Fibroblast of lung (primary cell): ENCODE measurements around the gene DARS2. TPM values are rescaled to one million over a fixed set of nuclear protein-coding genes. Genes with fewer than 3 reads are reported as not detected.

Experiments used
- DNase-seq, 2 donors: peaks; one replicate each; pipeline versions ENCODE4 v3.0.0 to v3.0.0-alpha.2; 2010; ENCODE audit warnings: low read depth in 2 of 2
- H2AFZ ChIP-seq: 2 replicates; pipeline ENCODE4 v1.5.1; 2012; ENCODE audit warnings: low read length, control low read depth, inconsistent platforms
- H3K27ac ChIP-seq: 2 replicates; pipeline ENCODE4 v1.5.1; 2011; ENCODE audit warnings: low read length, control low read depth; ENCODE audit not compliant: insufficient read depth
- H3K27me3 ChIP-seq: 2 replicates; pipeline ENCODE4 v1.5.1; 2011; ENCODE audit warnings: mild to moderate bottlenecking, low read length; ENCODE audit not compliant: control insufficient read depth, insufficient read depth
- H3K36me3 ChIP-seq: 2 replicates; pipeline ENCODE4 v1.5.1; 2011; ENCODE audit warnings: low read length; ENCODE audit not compliant: control insufficient read depth, insufficient read depth
- H3K4me1 ChIP-seq: 2 replicates; pipeline ENCODE4 v1.5.1; 2011; ENCODE audit warnings: low read length; ENCODE audit not compliant: control insufficient read depth, insufficient read depth; ENCODE audit errors: extremely low read depth
- H3K4me2 ChIP-seq: 2 replicates; pipeline ENCODE4 v1.5.1; 2011; ENCODE audit warnings: low read length, control low read depth; ENCODE audit not compliant: insufficient read depth; ENCODE audit errors: extremely low read depth
- H3K4me3 ChIP-seq, 4 experiments: fragments of 200-600 bp in 1 of 4; sonication (generic) in 1 of 4; replicated peaks in 1 of 4; 2 replicates each; pipeline ENCODE4 v1.5.1; 2011 to 2016; ENCODE audit warnings: low read length in 4 of 4, low read depth in 3 of 4, mild to moderate bottlenecking in 3 of 4, control low read depth in 2 of 4, inconsistent platforms in 1 of 4, mixed read lengths in 1 of 4; ENCODE audit not compliant: insufficient read depth in 1 of 4; ENCODE audit errors: control extremely low read depth in 1 of 4
- H3K79me2 ChIP-seq: 2 replicates; pipeline ENCODE4 v1.5.1; 2012; ENCODE audit warnings: mild to moderate bottlenecking, low read length, inconsistent platforms; ENCODE audit not compliant: control insufficient read depth, insufficient read depth
- H3K9ac ChIP-seq: 2 replicates; pipeline ENCODE4 v1.5.1; 2011; ENCODE audit warnings: mild to moderate bottlenecking, low read length, control low read depth; ENCODE audit not compliant: insufficient read depth
- H3K9me3 ChIP-seq: 2 replicates; pipeline ENCODE4 v1.5.1; 2012; ENCODE audit warnings: low read depth, low read length; ENCODE audit not compliant: control insufficient read depth, insufficient read depth
- H4K20me1 ChIP-seq: 2 replicates; pipeline ENCODE4 v1.5.1; 2011; ENCODE audit warnings: low read length; ENCODE audit not compliant: control insufficient read depth, insufficient read depth; ENCODE audit errors: extremely low read depth
- EZH2 ChIP-seq: IDR thresholded peaks from 2 replicates; pipeline ENCODE4 v1.5.1; 2012; ENCODE audit warnings: low read length, control low read depth, mild to moderate bottlenecking; ENCODE audit errors: missing control alignments
- polyA plus RNA-seq, 2 donors: library from polyadenylated mRNA; depleted of rRNA in 1 of 2; stranded (reverse) in 1 of 2; unstranded in 1 of 2; fragments of >200 nt; gene quantifications; 2 replicates each; pipeline ENCODE4 v1.2.1, GENCODE V29; 2011 to 2012; ENCODE audit warnings: missing spikeins in 1 of 2
- total RNA-seq: library from RNA; depleted of rRNA; stranded (reverse); fragments of >200 nt; gene quantifications from 2 replicates; pipeline ENCODE4 v1.2.1, GENCODE V29; 2014
- TF ChIP-seq, protein P1 (sequence below), 2 donors: IDR thresholded peaks in 1 of 2; conservative IDR thresholded peaks in 1 of 2; 1 replicate in 1 of 2; 2 replicates in 1 of 2; pipeline ENCODE4 v1.5.1; 2011 to 2012; ENCODE audit warnings: low read length in 2 of 2, control low read depth in 1 of 2, inconsistent platforms in 1 of 2, low read depth in 1 of 2, mild to moderate bottlenecking in 1 of 2

The DARS2 gene
- total and polyA plus RNA-seq, 2 donors (not counting 1 experiment from before 2014, with no cell fraction given): 17.8 to 19.5 TPM

DNA sequence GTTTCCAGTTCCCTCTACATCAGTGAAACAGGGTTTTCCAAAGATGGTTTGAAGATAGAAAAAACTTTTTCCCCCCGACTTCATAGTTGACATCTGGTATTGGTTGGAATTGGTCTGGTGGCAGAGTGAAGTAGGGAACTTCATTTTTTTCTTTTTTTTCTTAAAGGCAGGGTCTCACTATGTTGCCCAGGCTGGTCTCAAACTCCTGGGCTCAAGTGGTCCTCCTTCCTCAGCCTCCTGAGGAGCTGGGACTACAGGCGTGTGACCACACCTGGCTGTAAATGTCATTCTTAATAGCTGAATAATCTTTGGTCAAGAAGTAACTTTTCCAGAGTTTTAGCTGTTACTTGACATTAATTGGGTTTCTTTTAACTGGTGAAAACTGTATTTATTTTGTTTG lies 65.4 kb downstream of the DARS2 start:
- DNase-seq: no peak
- Histone ChIP-seq H3K9ac (no peak overlapping the region), H2AFZ (no peak overlapping the region), H3K27me3 (no peaks in the 10 kb centered on the region), H3K36me3 (peaks cover 3% of the 10 kb centered on the region), H4K20me1 (no peaks in the 10 kb centered on the region), H3K4me2 (no peak overlapping the region), H3K9me3 (no peaks in the 10 kb centered on the region), H3K4me3 (no peak overlapping the region), H3K79me2 (no peaks in the 10 kb centered on the region), H3K27ac (no peak overlapping the region), H3K4me1 (no peaks in the 10 kb centered on the region)
- TF ChIP-seq EZH2: no peak
- TF ChIP-seq, protein P1, sequence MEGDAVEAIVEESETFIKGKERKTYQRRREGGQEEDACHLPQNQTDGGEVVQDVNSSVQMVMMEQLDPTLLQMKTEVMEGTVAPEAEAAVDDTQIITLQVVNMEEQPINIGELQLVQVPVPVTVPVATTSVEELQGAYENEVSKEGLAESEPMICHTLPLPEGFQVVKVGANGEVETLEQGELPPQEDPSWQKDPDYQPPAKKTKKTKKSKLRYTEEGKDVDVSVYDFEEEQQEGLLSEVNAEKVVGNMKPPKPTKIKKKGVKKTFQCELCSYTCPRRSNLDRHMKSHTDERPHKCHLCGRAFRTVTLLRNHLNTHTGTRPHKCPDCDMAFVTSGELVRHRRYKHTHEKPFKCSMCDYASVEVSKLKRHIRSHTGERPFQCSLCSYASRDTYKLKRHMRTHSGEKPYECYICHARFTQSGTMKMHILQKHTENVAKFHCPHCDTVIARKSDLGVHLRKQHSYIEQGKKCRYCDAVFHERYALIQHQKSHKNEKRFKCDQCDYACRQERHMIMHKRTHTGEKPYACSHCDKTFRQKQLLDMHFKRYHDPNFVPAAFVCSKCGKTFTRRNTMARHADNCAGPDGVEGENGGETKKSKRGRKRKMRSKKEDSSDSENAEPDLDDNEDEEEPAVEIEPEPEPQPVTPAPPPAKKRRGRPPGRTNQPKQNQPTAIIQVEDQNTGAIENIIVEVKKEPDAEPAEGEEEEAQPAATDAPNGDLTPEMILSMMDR (conservative IDR thresholded peaks at IDR 0.05 in 1 of 2, IDR thresholded peaks at IDR 0.05 in 1 of 2; ENCODE audit: low read depth in 1 of 2, low read length in 2 of 2): no peak

DNA sequence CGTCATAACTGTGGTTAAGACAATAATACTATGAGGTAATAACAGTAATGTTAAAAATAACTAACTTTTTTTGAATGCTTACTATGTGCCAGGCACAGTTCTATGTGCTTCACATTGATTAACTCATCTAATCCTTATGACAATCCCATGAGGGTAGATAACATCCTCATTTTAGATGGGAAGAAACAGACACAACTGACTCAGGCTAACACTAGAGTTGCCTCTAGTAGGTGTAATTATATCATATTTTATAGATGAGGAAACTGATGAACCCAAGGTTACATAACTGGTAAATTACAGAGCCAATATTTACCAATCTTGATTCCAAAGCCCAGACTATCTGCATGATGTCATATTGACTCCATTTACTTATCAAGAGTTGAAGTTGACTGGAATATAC lies 69.1 kb downstream of the DARS2 start:
- Histone ChIP-seq H3K27me3 (no peaks in the 10 kb centered on the region), H4K20me1 (no peaks in the 10 kb centered on the region), H3K27ac (no peak overlapping the region), H3K4me2 (no peak overlapping the region), H3K4me3 (no peak overlapping the region), H3K36me3 (no peaks in the 10 kb centered on the region), H2AFZ (no peak overlapping the region), H3K9me3 (no peaks in the 10 kb centered on the region), H3K4me1 (no peaks in the 10 kb centered on the region), H3K79me2 (no peaks in the 10 kb centered on the region), H3K9ac (no peak overlapping the region)
- DNase-seq: no peak
- TF ChIP-seq, protein P1 (conservative IDR thresholded peaks at IDR 0.05 in 1 of 2, IDR thresholded peaks at IDR 0.05 in 1 of 2; ENCODE audit: low read depth in 1 of 2, low read length in 2 of 2): no peak
- TF ChIP-seq EZH2: no peak

DNA sequence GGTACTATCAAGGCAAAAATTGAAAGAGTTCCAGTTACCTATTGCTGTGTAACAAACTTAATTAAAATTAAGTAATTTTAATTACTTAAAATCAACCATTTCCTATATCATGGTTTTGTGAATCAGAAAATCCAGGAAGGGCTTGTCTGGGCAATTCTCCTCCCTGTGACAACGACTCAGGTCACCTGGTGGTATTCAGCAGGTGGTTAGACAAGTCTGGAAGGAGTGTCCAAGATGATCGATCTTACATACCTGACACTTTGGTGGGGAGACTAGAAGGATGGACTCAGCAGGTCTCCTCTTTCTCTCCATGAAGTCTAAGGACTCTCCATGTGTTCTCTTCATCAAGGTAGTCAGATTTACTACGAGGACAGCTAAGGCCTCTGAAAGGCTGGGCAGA lies 69.7 kb downstream of the DARS2 start:
- DNase-seq: no peak
- no peaks in the 10 kb centered on the region for H3K4me1 ChIP-seq
- no peak overlapping the region for H3K4me3 ChIP-seq
- no peak overlapping the region for H3K4me2 ChIP-seq
- no peaks in the 10 kb centered on the region for H3K27me3 ChIP-seq
- H3K9me3 ChIP-seq: no peaks in the 10 kb centered on the region
- H3K79me2 ChIP-seq: no peaks in the 10 kb centered on the region
- H3K36me3 ChIP-seq: no peaks in the 10 kb centered on the region
- H2AFZ ChIP-seq: no peak overlapping the region
- no peak overlapping the region for H3K9ac ChIP-seq
- H3K27ac ChIP-seq: no peak overlapping the region
- TF ChIP-seq, protein P1 (conservative IDR thresholded peaks at IDR 0.05 in 1 of 2, IDR thresholded peaks at IDR 0.05 in 1 of 2; ENCODE audit: low read depth in 1 of 2, low read length in 2 of 2): no peak
- TF ChIP-seq EZH2: no peak
- H4K20me1 ChIP-seq: no peaks in the 10 kb centered on the region
